Right forelimb (tissue), 1 donor: Measurements from ENCODE around the gene SMAD4.
"Not testable (repeated sequence)": the region's sequence is repeated elsewhere in the genome, so short reads cannot be mapped to it uniquely, and the experiment has no call there.

Experiments used
- DNase-seq: peaks from one replicate; pipeline ENCODE4 v3.0.0-alpha.2; 2018

The SMAD4 gene

GRCh38 chr18:51116996-51117395 is 87.0 kb downstream of the SMAD4 start:
- DNase-seq = not testable (repeated sequence)

DNA sequence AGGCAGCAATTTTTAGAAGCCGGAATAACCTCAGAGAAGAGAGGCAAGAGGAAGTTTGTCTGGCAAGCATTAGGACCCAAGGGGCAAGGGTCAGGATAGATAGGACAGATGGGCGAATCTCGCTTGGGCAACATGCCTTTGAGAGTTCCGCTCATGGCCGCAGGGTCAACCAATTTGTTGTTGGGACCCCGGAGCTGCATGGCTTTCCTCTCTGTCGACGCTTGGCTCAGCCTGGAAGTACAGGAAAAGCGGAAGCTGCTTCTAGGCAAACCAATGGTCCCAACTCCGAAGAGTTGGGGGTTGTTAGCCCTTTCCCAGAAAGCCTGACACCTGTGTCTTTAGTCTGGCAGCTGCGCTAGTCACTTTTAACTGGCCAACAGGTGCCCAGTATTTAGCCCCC is 89.5 kb downstream of the SMAD4 start:
- DNase-seq = not testable (repeated sequence)

DNA sequence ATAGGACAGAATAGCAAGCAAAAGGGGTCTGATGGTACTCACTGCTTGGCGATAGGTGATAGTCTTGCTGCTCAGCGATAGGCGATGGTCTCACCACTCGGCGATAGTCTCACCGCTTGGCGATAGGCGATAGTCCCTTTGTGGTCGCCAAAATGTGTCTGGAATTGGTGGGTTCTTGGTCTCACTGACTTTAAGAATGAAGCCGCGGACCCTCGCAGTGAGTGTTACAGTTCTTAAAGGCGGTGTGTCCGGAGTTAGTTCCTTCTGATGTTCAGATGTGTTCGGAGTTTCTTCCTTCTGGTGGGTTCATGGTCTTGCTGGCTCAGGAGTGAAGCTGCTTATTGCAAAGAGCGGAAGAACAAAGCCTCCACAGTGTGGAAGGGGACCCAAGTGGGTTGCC is 90.0 kb downstream of the SMAD4 start:
- not testable (repeated sequence) for DNase-seq

DNA sequence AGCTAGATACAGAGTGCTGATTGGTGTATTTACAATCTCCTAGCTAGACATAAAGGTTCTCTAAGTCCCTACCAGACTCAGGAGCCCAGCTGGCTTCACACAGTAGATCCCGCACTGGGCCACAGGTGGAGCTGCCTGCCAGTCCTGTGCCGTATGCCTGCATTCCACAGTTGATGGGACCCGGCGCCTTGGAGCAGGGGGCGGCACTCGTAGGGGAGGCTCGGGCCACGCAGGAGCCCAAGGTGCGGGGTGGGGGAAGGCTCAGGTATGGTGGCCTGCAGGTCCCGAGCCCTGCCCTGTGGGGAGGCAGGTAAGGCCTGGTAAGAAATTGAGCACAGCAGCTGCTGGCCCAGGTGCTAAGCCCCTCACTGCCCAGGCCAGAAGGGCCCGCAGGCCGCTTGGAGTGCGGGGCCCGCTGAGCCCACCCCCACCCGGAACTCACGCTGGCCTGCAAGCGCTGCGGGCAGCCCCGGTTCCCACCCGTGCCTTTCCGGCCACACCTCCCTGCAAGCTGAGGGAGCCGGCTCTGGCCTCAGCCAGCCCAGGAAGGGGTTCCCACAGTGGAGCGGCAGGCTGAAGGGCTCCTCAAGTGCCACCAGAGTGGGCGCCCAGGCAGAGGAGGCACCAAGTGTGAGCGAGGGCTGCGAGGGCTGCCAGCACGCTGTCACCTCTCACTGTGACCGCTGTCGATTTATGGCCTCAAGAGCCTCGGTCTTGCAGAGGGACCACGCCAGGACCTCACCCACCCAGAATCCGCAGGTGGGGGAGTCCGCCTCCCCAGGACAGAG is 91.0 kb downstream of the SMAD4 start:
- DNase-seq = no peak

DNA sequence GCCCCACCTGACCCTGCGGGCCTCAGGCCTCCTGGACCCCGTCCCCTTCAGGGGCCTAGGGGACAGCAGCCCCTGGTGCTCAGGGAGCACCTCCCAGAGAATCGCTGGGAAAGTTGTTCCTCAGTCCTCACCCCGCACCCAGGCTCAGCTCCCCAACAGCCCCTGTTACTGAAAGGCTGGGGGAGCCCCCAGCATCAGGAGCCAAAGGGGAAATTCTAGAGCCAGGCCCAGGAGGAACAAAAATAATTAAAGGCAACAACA is 91.5 kb downstream of the SMAD4 start:
- no peak for DNase-seq

- no peak for DNase-seq
These were observed 92.4 kb downstream of the SMAD4 start for GRCh38 chr18:51122266-51123045.

DNA sequence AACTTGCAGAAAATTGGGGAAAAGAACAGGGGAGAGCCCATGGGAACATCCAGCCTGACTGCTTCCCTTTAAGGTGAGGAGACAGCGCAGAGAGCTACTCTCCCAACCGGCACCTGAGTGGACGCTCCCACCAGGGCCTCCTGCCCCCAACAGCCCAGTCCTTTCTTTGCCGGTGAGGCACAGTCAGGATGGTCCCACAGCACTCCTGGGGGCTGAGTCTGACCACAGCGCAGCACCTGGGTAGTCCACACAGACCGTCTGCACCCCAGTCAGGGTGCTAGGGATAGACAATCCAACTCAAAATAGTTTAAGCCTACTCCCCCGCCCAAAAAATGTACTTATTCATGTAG is 93.0 kb downstream of the SMAD4 start:
- DNase-seq = no peak

GRCh38 chr18:51123481-51123880 is 93.5 kb downstream of the SMAD4 start:
- no peak for DNase-seq

- no peak for DNase-seq
These were observed 94.0 kb downstream of the SMAD4 start for GRCh38 chr18:51123936-51124486.

DNA sequence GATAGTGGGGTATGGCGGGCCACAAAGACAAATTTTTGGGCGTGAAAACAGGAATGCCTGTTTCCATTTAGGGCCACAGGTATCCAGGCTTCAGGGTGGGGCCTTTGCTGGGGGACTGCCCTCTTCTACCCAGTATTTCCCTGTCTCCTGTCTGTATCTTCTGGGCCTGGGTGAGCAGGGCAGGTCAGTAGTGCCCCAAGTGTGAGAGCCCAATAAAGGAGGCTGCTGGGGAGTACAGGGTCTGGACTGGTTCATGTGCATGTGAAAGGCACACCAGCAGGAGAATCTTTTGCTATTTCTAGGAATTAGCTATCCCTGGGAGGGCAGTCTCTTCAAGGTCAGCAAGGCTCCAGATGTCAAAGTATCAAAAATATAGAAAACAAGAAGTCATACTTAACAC is 96.0 kb downstream of the SMAD4 start:
- no peak for DNase-seq

- no peak for DNase-seq
These were observed 97.7 kb downstream of the SMAD4 start for GRCh38 chr18:51127664-51128063.

DNA sequence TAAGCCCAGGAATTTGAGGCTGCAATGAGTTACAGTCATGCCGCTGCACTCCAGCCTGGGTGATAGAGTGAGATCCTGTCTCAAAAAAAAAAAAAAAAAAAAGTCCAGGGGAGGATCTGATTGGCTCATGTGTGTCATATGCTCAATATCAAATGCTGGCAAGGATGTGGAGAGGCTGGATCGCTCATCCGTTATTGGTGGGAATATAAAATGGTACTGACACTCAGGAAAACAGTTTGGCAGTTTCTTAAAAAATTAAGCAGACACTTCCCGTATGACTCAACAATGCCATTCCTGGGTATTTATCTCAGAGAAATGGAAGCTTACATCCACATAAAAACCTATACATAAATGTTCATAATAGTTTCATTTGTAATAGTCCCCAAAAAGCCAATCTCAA is 98.5 kb downstream of the SMAD4 start:
- no peak for DNase-seq

DNA sequence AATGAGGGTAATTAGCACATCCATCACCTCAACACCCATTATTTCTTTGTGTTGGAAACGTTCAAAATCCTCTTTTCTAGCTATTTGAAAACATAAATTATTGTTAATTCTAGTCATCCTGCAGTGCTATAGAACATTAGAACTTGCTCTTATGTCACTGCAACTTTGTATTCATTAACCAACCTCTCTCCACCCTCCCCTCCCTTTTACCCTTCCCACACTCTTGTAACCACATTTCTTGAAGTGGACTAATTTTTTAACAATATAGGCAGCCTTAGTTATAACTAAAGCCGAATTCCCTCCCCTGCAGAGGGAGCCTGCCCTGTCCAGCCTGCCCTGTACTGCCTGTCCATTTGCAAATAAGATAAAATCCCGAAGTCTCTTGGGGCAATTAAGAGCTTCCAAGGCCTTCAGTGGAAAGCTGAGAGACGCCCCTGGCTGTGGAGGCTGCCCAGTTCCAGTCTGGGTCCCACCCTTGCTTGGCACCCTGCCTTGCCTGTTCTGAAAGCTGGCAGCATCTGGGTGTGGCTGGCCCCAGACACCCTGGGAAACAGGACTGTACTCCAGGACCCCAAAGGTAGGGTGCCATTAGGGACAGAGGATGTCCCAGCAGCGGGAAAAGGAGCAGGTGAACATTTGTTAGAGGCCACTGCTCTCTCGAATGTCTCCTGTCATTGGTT is 102.4 kb downstream of the SMAD4 start:
- no peak for DNase-seq

DNA sequence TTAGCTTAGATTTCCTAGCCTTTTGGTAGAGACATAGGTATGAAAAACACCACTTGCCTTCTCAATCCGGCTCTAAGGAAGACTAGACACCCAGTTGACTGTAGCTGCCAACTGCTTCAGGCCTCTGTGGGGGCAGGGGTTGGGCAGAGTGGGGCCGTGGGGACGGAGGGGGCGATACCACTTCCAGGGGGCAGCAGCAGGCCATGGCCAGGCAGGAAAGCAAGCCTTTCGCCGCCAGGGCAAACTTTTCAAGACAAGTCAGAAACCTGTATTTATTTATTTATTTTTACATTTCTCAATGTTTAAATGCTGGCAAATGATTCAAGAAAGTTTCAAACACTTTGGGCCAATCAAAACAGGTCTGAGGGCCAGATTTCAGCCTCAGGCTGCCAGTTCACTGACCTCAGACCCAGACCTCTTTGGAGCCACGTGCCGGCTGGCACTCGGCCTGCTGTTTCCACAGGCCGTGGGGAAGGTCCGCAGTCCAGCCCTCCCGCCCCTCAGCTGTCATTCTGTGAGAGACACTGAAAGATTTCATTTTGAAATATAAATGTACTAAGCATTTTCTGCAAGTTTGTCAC is 103.7 kb downstream of the SMAD4 start:
- DNase-seq = no peak
